HG03354 (cell line): ENCODE data around the gene PRSS57.

Experiments
- ATAC-seq: cut with Tn5 transposase; IDR thresholded peaks from one replicate; pipeline ENCODE4 v1.9.1; 2021; ENCODE audit warnings: mild to moderate bottlenecking; ENCODE audit not compliant: unreplicated experiment, poor library complexity, severe bottlenecking

The PRSS57 gene

DNA sequence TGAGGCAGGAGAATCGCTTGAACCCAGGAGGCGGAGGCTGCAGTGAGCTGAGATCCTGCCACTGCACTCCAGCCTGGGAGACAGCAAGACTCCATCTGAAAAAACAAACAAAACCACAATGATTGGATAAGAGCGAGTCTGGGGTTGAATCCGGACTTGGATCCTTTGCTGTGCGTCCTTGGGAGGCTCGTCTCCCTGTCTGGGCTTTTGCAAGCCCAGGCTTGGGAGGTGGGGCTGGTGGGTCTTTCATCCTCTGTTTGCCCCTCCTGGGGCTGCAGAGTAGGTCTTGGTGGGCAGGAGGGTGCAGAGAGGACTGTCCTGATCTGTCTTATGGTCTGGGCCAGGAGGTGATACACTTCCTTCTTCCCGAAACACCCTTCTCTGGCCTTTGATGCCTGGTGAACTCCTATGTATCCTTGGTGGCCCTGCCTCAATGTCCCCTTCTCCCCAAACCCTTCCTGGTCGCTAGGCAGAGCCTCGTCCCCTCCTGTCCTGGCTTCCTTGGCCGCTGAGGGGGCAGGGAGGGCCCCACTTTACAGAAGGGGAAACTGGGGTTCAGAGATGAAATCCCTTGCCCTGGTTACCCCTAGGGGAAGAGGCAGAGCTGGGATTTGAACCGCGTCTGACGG, 30.3 kb upstream of the PRSS57 start:
- ATAC-seq: no peak

DNA sequence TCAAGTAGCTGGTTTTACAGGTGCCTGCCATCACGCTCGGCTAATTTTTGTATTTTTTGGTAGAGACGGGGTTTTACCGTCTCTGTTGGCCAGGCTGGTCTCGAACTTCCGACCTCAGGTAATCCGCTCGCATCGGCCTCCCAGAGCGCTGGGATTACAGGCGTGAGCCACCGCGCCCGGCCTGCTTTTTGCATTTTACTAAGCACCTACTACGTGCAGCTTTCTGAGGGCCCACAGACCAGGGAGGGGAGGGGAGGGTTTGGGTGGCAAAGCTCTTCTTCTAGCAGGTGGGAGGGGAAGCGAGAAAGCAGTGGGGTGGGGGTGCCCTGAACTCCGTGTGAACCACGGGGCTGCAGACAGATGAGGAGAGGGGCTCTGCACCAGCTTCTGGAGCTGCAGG, 28.5 kb upstream of the PRSS57 start:
- ATAC-seq: no peak

DNA sequence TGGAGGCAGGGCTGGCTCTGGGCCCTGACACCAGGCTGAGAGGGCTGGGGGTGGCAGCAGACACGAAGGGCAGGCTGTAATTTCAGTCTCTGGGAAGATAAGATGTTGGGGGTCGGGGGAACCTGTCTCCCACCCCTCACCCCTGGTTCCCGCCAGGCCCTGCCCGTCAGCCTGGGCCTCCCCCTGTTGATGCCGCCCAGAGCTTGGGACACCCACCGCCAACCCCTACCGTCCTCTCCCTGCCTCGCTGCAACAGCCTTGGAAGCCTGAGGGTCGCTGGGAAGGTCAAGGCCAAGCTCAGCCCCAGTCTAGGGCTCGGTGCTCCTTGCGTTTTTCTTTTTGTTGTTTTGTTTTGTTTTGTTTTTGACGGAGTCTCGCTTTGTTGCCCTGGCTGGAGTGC, 28.0 kb upstream of the PRSS57 start:
- ATAC-seq: no peak

DNA sequence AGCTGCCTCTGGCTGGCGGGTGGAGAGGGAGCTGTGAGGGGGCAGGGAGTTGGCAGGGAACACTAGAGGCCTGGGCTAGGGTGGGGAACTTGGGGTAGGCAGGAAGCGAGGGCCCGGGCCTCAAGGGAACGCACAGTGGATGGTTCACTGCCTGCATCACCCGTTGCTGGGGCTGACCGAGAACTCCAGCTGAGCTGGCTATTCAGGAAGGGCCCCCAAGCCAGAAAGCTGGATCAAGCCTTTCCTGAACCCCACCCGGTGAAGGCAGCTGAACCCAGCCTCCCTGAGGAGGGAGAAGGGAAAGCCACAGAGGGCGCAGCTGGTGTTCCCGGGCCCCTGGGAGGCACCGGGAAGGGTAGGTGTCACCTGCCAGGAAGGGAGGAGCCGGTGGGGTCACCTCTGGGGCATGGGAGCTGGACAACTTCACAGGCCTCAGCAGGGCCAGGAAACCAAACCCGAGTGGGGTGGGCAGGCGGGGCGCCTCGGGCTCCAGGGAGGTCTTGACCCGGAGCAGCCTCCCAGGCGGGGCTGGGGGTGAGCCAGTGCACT, 27.4 kb upstream of the PRSS57 start:
- no peak for ATAC-seq

DNA sequence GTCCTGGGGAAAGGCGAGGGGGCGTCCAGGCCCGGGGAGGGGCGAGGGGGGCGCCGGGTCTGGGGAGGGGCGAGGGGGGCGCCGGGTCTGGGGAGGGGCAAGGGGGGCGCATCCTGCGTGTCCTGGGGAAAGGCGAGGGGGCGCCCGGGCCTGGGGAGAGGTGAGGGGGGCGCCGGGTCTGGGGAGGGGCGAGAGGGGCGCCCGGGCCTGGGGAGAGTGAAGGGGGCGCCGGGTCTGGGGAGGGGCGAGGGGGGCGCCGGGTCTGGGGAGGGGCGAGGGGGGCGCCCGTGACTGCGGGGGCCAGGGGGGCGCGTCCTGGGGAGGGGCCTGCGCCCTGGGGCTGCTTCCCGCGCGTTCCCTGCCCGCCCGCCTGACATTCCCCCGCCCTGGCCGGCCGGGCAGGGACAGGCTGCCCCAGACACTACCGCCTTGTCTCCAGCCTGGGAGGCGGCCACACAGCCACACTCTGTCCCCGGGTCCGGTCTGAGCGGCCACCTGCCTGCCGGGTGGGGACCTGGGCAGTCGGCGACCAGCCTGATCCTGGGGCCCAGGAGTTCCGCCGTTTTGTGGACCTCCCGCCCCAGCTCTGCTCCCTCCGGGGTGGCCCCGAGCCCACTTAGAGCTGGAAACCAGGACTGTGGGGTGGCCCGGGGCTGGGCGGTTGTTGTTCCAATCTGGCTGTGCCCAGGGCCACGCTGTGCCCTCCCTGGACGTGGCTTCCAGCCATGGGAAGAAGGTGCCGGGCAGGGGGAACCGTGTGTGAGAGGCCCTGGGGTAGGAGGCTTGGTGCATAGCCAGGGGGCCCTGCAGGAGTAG, 25.3 kb upstream of the PRSS57 start:
- ATAC-seq: no peak

DNA sequence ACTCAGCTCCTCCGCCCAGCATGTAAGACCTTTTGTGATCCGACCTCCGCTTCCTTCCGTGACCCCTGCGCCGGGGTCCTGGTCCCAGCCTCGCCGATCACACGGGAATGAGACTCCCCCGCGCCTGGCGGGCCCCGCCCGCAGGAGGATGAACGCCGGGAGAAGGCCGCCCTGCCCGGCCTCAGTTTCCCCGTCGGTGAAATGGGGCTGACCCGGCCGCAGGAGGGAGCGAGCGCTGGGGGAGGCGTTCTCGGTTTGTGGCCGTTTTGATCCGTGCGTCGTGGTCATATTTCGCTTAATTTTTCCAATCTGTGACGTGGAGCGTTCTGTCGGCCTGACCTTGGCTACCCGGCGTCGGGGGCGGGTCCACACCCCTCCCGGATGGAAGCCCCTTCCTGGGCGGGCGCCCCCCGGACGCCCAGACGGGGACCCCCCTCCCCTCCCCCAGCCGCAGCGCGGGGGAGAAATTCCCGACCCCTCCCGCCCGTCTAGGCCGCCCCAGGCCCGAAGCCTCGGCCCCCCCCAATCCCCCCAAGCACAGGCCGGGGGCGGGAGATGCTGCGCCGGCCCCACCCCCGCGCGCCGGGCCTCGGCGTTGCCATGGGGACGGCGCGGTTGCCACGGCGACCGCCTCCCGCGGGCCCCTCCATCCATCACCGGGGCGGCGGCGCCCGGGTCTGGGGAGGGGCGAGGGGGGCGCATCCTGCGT, 24.5 kb upstream of the PRSS57 start:
- ATAC-seq: no peak

DNA sequence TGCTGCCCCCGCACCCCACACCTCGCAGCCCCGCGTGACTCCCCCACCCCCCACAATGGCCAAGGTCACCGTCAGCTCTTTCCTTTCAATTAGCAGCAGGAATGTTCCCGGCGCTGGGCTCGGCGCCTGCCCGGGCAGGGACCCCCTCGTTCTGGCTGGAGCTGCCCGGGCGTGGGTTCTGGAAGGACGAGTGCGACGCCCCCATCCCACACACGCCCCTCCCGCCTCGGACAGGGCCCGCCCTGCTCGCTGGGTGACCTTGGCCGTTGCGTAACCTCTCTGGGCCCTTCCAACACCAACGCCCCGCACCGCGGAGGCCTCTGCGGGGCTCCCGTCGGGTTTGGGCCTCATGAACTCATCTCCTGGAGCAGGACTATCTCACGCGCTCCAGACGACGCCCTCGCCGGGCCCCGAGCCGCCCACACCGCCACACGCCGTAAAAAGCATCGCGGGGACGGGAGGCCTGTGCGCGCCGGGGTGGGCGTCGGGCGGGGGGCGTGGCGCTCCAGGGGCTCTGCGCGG, 23.8 kb upstream of the PRSS57 start:
- no peak for ATAC-seq

DNA sequence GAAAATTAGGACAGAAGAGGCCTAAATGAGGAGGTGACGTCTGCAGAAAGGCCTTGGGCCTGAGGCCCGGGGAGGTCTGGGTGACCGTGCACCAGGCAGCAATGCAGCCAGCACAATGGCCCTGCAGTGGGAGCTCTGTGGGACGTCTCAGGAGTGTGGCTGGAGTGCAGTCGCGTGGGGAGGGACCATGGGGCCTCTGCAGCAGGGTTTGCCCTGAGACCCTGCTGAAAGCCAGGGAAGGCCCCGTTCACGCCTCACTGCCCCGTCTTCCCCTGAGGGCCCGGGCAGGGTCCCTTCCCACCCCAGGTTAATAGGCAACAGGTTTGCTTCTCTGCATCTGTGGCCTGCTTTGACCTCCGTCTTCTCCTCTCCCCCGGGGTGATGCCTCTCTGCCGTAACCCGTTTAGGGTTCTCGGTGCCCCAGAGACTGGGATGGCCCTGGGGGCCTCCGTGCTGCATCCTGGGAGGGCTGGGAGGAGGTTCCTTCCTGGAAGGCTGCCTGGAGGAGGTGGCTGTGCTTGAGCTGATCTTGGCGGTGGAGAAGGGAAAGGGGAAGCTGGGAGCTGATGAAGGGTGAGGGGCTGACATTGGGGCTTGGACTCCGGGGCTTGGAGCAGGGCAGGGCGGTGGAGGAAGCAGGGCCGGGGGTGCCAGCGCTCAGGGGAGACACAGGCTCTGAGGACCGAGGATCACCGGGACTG, 23.1 kb upstream of the PRSS57 start:
- ATAC-seq: no peak

DNA sequence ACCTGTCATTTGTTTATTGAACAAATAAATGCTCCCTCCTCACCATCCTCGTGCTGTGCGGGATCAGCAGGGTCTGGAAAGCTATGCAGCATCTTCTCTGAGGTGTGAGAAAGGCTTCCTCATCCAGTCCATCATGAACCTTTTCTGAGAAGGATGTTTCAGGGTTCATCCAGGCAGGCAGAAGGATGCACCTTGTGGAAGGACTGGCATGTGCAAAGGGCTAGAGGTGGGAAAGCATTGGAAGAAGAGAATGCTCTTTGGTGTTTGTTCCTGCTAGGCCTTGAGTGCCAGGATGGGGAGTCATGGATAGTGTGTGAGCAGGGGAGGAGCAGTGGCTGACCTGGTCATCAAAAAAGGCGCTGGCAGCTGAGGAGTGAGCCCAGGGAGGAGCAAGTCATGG, 20.1 kb upstream of the PRSS57 start:
- no peak for ATAC-seq

DNA sequence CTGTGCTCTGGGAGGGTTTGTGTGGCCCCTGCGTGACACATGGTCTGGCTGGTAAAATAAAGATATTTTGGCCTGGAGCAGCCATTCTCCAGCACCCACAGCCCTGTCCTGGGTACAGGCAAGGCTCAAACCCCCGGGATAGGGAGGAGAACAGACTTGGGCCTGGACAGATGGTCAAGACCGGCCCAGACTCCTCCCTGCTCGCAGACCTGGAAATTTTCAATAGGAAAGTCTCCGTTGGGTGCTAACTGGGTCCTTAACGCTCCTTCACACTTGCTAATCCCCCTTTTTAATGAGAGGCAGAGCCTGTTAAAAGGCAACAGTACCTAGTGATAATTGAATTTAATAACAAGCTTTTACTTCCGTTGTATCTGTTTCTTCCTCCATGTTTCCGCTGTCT, 16.0 kb upstream of the PRSS57 start:
- no peak for ATAC-seq

DNA sequence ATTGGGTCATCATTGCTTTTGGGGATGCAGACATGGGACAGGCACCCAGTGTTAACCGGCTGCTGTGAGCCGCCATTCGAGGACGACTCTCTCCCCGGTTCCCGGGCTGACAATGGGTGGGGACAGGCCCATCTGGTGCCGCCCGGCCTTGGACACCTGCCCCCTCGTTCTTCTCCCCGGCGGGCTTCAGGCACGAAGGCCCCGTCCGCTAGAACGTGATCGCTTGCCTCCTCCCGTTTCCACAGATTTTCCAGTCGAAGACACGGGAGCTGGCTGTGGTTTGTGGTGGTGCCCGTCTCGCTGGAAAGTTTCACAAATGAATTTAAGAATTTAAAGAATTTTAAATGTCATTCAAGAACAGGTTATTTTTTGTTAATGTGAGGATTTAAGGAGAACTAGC, 15.5 kb upstream of the PRSS57 start:
- ATAC-seq: no peak

DNA sequence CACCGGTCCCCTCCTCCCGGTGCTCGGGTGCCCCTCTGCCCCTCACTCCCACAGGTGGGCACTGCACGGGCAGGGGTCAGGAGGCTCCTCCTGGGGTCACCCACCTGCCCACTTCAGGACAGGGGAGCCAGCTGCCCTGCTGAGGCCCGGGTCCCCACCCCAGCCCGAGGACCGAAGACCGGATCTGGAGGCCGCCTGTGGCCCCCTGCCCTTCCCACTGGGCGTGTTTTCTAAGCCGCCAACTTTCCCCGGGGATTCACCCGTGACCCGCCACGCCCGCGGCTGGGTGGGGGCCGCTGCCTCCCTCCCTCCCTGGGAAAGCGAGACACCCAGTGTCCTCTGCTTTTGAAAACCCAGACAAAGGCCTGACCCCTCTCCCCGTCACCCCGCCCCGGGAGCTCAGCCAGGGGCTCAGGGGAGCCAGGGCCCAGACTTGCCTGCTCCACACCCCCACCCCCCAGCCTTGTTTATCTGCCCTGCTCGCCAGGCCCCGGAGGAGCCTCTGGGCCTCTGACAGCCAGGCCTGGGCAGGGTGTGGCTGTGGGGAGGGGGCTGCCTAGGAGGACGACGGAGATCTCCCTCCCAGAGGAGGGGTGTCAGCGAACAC, 14.8 kb upstream of the PRSS57 start:
- no peak for ATAC-seq

DNA sequence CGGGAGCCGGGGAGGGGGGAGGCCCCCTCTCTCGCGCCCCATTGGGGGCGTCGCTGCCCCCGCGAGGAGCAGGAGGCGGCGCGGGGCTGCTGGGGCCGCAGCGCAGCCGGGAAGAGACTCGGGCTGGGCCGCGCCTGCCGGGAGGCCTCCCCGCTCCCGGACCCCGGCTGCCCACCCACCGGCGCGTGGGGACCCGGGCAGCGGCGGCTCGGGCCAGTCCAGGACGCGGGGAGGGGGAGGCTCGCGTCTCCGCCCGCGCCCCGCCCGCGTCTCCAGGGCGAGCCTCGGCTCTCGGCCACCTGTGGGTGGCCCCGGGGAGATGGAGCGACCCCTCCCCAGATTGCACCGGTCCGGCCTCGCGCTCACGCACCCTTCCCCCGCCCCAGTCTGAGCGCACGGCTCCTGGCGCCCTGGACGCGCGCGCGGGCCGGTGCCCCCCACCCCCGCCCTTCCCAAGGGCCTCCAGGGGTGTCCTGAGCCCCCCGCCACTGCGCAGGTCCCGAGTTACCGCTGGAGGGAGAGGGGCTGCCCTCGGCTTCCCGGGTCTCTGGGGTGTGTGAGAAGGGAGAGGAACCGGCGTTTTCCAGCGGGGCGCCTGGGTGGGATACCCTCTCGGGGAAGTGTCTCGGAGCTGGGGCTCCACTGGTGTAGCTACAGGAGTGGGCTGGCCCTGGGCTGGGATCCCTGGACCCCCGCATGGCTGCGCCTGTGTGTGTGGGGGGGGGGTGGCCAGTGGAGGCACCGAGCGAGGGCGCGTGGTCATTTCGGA, 14.1 kb upstream of the PRSS57 start:
- ATAC-seq: no peak

DNA sequence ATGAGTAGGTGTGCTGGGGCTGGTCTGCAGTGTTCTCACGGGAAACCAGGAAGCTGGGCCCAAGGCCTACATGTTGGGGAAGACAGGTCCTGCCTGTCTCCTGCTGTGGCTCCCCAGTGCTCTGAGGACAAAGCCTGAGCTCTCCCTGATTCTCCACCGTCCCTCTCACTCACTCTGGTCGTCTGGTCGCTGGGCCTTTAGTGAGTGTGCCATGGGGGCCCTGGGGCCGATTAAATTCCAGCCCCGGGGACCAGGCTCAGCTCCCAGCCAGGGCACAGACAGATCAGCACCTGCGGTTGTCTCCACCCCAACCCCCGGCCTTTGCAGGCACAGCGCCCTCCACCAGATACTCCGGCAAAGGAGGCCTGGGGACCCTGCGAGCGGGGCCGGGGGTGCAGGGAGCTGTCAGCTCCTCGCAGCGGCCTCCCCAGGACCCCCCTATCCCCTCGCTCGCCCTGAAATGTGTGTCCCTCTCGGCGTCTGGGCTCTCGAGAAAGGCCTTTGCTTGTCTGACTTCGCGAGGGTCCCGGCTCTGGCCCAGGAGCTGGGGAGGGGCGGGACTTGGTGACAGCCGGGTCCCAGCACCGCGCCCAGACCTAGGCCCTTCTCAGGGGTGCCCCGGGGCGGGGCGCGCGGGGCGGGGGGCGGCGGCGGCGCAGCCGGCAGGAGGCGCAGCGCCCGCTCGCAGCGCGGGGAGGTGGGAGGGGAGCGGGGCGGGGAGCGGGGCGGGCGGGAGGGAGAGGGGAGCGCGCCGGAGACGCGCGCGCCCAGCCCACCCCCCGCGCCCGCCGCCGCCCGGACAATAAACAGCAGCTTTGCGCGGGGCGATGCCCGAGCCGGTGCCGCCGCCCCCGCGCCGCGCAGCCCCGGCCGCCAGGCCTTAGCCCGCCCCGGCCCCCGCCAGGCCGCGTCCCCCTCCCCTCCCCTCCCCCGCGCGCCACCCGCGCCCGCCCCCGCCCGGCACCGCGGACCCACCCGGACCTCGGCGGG, 13.2 kb upstream of the PRSS57 start, which contains the start of gene PALM:
Gene PALM, plus strand, starts transcription at position 782 of the 990 bp plus-strand sequence. CDS start 212 bp downstream, outside the sequence.
- no peak for ATAC-seq

DNA sequence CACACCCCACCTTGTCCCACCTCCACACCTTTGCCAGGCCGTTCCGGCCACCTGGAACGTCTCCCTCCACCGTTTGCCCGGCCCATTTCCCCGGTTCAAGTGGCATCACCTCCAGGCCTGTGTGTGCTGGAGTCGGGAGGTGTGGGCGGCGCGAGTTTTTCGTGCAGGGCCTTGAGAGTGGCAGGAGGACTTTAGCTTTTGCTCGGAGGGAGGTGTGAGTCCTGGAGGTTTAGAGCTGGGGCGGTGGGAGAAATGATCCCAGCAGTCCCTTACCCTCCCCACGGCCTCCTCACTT, 9.1 kb upstream of the PRSS57 start:
- no peak for ATAC-seq

DNA sequence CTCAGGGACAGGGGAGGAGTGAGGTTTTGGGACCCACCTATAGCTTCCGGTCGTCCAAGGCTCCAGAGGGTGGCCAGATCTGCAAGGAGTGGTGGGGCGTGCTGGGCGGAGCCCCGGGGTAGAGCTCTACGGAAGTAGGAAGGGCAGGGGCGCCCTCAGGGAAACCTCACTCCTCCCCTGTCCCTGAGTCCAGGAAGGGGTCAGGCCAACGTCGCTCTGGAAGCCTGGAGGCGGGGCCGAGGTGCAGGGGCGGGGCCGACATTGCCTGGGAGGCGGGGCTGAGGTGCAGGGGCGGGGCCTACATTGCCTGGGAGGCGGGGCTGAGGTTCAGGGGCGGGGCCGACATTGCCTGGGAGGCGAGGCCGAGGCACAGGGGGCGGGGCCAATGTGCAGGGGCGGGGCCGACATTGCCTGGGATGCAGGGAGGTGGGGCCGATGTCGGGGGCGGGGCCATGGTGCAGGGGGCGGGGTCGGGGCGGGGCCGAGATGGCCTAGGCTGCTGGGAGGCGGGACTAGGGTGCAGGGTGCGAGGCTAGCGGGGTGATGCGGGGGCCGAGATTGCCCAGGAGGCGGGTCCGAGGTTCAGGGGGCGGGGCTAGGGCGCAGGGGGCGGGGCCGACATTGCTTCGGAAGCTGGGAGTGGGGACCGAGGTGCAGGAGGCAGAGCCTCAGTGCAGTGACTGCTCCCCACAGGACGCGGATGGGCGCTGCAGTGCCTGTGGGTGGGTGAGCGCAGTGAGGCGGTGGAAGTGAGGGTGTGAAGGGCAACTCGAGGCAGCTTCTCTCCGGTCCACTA, 8.6 kb upstream of the PRSS57 start:
- ATAC-seq: no peak

DNA sequence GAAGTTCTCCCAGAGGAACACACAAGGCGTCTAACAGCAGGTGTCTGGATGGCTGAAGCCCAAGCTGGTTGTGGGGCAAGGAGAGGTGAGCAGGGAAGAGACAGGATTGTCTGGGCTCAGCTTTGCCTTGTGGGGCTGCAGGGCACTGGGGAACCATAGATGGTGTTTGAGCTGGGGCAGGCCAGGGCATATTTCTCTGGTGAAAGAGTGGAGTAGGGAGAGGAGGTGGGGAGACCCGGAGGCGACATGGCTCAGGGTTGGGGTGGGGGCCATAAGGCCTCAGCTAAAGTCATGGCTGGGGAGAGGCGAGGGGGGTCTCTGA, 8.0 kb upstream of the PRSS57 start:
- ATAC-seq: no peak
